Fibroblast of villous mesenchyme (primary cell): ENCODE results near the gene PTPRN2. TPM values are rescaled to one million over a fixed set of nuclear protein-coding genes. Genes with fewer than 3 reads are reported as not detected.

Experiments used
- DNase-seq: peaks from one replicate; pipeline ENCODE4 v3.0.0-alpha.2; 2010; ENCODE audit warnings: low read depth
- H3K4me3 ChIP-seq: 2 replicates; pipeline ENCODE4 v1.5.1; 2011; ENCODE audit warnings: low read depth, mild to moderate bottlenecking, low read length
- total RNA-seq: library from RNA; depleted of rRNA; stranded (reverse); fragments of >200 nt; gene quantifications from 2 replicates; pipeline ENCODE4 v1.2.3, GENCODE V29; 2012
- TF ChIP-seq, protein P1 (sequence below): IDR thresholded peaks from 2 replicates; pipeline ENCODE4 v1.5.1; 2012; ENCODE audit warnings: low read depth, mild to moderate bottlenecking, low read length; ENCODE audit not compliant: insufficient read depth

The PTPRN2 gene
- total RNA-seq, 1 donor, result not detected

DNA sequence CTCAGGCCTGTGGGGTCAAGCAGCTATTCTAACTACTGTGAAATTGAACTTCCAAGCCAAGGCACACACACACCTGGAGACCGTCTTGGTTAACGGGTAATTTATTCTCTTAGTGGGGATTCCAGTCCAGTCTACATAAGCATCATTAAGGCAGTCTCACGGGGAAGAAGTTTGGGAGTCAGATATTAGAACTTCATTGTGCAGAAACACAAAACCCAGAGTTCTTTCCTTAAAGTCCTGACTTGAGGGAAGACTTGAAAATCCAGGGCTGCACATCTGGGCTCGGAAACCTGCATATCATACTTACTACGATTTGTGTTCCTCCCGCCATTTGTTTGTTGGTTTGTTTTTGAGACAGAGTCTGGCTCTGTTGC lies 112.0 kb downstream of the PTPRN2 start:
- TF ChIP-seq, protein P1, sequence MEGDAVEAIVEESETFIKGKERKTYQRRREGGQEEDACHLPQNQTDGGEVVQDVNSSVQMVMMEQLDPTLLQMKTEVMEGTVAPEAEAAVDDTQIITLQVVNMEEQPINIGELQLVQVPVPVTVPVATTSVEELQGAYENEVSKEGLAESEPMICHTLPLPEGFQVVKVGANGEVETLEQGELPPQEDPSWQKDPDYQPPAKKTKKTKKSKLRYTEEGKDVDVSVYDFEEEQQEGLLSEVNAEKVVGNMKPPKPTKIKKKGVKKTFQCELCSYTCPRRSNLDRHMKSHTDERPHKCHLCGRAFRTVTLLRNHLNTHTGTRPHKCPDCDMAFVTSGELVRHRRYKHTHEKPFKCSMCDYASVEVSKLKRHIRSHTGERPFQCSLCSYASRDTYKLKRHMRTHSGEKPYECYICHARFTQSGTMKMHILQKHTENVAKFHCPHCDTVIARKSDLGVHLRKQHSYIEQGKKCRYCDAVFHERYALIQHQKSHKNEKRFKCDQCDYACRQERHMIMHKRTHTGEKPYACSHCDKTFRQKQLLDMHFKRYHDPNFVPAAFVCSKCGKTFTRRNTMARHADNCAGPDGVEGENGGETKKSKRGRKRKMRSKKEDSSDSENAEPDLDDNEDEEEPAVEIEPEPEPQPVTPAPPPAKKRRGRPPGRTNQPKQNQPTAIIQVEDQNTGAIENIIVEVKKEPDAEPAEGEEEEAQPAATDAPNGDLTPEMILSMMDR, result no peak
- DNase-seq, result no peak
- no peak overlapping the region for H3K4me3 ChIP-seq

- TF ChIP-seq, protein P1, result no peak
- no peak for DNase-seq
- H3K4me3 ChIP-seq, result no peak overlapping the region
These were observed 112.5 kb downstream of the PTPRN2 start for GRCh38 chr7:158475036-158475678.

DNA sequence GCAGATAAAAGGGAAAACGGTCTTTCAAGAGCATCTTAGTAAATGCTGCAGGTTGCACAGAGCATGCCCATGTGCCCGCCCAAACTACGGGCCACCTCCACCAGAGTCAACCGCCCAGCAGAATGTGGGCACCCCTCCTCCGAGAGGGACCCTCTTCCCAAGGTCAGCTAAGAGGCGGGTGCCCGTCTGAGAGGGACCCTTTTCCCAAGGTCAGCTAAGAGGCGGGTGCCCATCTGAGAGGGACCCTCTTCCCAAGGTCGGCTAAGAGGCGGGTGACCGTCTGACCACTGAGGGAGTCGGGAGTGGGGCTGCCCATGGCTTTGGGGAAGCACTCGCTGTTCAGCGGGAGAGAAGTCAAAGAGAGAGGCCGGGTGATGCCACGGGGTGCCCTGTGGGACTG lies 113.1 kb downstream of the PTPRN2 start:
- DNase-seq, result no peak
- TF ChIP-seq, protein P1, result no peak
- no peak overlapping the region for H3K4me3 ChIP-seq

GRCh38 chr7:158473946-158474345 lies 113.7 kb downstream of the PTPRN2 start:
- TF ChIP-seq, protein P1, result no peak
- DNase-seq, result no peak
- H3K4me3 ChIP-seq, result no peak overlapping the region

DNA sequence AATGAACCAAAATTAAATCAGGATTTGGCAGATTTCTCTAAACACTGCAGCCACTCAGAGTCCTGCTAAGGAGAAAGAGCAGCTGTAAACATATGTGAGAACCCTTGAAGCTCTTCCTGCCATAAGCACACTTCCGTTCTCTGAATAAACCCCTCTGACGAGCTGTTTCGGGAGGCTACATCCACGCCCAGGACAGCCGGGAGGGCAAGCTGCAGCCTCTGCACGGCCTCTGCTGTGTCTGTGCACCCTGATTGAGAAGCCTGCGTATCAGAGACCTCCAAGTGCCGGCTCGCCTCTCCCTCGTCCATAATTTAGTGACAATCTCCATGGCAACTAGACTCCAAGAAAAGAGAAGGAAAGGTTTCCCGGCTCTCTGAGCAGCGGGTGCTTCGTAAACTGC lies 114.4 kb downstream of the PTPRN2 start:
- TF ChIP-seq, protein P1, result no peak
- no peak overlapping the region for H3K4me3 ChIP-seq

DNA sequence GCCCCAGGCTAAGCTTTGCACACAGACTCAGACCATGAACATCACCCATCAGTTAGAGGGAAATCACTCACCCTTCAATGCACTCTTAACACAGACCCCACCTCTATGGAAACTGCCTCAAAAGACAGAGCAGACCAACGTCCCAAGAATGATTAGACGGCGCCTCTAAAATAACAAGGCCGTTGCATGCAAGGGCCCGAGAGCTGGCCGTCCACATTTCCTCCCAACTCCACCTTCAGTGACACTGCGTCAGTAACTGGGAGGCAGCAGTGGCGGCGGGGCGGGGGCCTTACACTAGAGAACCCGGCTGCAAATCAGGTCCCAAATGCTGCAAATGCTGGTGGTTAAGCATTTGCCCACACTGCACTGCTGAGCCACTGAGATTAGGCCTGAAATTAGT lies 115.0 kb downstream of the PTPRN2 start:
- no peak for DNase-seq
- no peak overlapping the region for H3K4me3 ChIP-seq
- TF ChIP-seq, protein P1, result no peak

More for the DNA sequence above, 114.4 kb downstream of the PTPRN2 start:
- DNase-seq, result no peak

GRCh38 chr7:158471716-158472115 lies 115.9 kb downstream of the PTPRN2 start:
- DNase-seq, result no peak
- TF ChIP-seq, protein P1, result no peak
- no peak overlapping the region for H3K4me3 ChIP-seq
